NCI-H1930 (cell line): ENCODE data around the gene PPCDC.
"Not testable (repeated sequence)": the region's sequence is repeated elsewhere in the genome, so short reads cannot be mapped to it uniquely, and the experiment has no call there.

ENCODE experiments used
- DNase-seq, 2 experiments: peaks; one replicate each; lab custom pipeline; 2025; lab: John Stamatoyannopoulos, UW

PPCDC gene

DNA sequence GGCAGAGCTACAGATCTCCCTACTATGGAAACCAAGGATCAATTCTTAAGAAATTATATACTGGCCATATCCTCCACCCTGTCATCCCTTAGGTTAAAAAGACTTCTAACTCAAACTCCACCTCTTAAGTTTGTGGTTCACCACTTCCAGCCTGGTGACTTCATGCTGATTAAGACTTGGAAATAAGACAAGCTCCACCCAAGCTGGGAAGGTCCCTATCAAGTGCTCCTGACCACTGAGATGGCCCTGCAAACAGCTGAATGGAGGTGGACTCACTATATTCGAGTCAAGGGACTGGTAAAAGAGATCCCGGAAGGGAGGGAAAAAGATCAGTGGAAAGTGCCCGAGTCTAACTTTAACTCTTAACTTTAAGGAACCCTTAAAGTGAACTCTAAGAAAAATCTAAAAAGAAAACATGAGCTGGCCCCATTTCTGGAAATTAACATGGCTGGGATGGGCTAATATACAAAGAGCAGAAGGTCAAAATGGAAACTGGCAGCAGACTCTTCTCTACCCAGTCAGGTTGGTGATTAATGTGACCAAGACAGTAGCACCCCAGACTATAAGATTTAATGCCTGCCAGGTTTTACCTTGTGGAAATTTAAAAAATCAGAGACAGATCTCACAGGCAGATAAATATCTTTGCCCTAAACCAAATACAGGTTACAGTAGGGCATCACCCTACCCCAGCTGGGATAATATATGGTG lies 43.9 kb downstream of the PPCDC start:
- DNase-seq, result no peak

DNA sequence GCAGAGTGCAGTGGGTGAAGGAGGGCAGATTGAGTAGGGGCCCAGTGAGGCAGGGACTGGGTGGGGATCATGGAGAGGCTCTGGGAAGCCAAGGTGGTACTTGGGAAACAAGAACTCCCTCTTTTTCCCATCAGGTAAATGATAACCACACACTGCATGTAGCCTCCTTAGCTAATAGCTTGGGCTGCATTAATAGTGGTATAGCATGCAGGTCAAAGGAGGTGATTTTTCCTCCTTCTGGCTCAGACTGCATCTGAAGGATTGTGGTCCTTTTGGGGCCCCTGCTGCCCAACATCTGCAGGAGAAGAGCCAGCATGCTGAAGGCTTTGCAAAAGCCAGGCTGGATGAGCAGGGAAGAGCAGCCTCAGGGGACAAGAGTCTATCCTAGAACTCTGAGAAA lies 45.4 kb downstream of the PPCDC start:
- no peak for DNase-seq

GRCh38 chr15:75069301-75069925 lies 46.0 kb downstream of the PPCDC start:
- DNase-seq, result no peak

GRCh38 chr15:75070674-75071073 lies 47.3 kb downstream of the PPCDC start:
- DNase-seq, result no peak

DNA sequence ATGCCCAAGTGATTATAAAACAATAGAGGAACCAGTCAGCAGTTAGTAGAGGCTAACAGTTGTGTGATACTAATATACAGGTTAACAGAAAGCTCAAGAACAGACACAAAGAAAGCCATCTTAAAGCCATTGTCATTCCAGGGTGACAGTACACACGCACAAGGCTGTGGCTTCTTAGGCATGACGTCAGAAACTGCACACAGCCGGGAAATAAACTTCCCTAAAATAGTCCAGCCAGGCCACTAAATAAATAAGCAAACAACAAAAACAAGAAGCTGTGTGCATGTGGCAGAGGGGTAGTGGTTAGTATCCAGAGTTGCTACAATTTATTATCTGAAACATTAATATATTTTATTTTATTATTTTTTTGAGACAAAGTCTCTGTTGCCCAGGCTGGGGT lies 49.8 kb downstream of the PPCDC start:
- no peak for DNase-seq

DNA sequence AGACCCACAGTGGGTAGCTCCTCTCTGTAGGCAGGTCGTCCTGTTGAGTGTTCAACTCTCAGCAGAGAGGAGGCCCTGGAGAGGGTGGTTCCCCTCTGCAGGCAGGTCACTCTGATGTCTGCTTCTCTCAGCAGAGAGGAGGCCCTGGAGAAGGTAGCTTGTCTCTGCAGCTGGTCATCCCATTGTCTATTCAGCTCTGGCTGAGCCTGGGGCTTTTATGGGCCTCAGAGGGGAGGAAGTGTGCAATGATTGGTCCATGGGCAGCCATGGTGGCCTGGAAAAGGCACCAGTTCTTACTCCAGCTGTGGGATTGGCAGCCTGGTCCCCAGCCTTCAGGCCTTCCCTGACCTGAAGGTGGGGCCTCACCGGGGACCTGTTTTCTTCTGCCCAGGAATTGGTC lies 52.9 kb downstream of the PPCDC start:
- no peak for DNase-seq

GRCh38 chr15:75077551-75077961 lies 54.2 kb downstream of the PPCDC start:
- not testable (repeated sequence) for DNase-seq

DNA sequence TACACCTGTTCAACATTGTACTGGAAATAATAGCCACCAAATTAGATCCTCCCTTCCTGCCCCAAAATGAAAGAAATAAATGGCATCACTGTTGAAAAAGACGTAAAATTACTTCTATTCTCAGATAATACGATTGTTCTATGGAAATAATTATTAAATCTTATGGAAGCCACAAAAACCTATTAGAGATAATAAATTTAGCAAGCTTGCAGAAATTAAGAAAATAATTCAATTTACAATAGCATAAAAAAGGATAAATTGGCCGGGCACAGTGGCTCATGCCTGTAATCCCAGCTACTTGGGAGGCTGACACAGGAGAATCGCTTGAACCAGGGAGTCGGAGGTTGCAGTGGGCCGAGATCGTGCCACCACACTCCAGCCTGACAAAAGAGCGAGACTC lies 57.8 kb downstream of the PPCDC start:
- no peak for DNase-seq

DNA sequence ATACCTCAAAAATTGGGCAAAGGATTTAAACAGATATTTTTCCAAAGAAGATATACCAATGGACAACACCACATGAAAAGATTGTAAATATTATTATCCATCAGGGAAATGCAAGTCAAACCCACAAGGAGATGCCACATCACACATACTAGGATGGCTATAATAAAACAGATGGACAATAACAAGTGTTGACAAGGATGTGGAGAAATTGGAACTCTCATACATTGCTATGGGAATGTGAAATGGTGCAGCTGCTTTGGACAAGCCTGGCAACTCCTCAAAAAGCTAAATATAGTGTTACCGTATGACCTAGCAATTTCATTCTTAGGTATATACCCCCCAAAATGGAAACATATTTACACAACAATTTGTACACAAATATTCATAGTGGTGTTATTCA lies 59.3 kb downstream of the PPCDC start:
- DNase-seq, result no peak

- not testable (repeated sequence) for DNase-seq
Measured at GRCh38 chr15:75085708-75086107, 62.3 kb downstream of the PPCDC start.

- no peak for DNase-seq
Measured at GRCh38 chr15:75089456-75090387, 66.3 kb downstream of the PPCDC start.

- DNase-seq, result no peak
Measured at GRCh38 chr15:75090388-75090734, 67.0 kb downstream of the PPCDC start.

DNA sequence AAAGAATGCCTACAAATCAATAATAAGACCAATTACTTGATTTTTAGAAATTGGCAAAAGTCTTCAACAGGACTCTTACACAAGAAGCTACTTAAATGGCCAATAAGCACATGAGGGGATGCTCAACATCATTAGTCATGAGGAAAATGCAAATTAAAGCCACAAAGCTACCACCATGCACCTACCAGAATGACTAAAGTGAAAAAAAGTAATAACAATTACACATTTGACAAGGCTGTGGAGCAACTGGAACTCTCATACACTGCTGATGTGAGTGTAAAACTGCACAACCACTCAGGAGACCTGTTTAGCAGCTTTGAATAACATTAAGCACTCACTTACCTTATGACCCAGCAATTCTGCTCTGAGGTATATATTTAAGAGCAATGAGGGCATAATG lies 68.4 kb downstream of the PPCDC start:
- no peak for DNase-seq

- not testable (repeated sequence) for DNase-seq
Measured at GRCh38 chr15:75094961-75095478, 71.6 kb downstream of the PPCDC start.

DNA sequence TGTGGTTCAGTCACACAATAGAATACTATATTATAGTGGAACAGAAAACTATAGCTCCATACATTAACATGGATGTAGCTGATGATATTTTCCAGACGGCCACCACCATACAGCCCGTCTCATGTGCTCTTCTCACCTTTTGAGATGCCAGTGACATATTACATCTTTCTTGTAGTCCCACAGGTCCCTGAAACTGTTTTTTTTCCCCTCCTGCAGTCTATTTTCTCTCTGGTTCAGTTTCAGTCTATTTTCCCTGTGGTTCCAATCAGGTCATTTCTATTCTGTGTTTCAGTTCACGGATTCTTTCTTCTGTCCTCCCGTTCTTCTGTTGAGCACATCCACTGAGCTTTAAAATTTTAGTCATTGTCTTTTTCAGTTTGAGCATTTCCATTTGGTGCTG lies 72.2 kb downstream of the PPCDC start:
- DNase-seq, result no peak

DNA sequence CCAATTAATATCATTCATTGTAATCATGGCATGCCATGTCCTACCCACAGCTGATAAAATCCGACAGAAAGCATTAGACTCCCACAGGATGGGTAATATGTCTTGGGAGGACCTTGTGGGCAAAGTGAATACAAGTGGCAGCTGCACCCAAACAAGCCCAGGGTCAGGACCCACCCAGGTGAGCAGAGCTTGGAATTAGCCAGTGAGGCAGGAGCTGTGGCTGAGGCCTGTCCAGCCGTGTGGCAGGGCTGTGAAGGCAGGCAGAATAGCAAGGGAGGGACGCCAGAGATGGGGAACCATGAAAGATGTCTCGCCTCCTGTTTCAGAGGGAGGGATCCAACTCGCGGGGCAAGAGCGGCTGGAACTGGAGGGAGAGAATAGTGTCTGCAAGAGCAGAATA lies 74.5 kb downstream of the PPCDC start:
- DNase-seq, result no peak

DNA sequence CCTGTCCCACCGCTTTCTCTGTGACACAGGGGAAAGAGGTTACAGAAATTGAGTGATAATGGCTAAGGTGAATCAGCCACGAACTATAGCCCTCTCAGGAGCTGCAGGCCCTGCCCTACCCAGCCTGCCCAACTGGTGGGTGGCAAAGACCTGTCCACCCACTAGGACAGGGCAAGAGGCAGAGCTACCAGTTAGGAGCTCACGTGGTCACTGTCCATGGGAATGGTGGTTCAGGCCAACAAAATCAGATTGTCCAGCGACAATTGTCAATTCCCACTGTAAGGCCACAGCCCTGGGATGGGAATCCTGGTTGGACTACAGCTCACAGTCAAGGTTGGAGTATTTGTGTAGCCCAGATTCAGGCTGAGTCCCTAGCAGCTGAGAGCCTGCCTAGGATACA lies 75.0 kb downstream of the PPCDC start:
- DNase-seq, result no peak
